SK-N-MC (cell line): ENCODE data around the gene PGBD1.

Experiments
- DNase-seq: peaks from one replicate; pipeline ENCODE4 v3.0.0-alpha.2; 2011; ENCODE audit warnings: low read depth, low spot score
- H3K27ac ChIP-seq: fragments of 200-600 bp; sonication (generic); 2 replicates; pipeline ENCODE4 v1.5.1; 2016; ENCODE audit warnings: mixed run types
- H3K36me3 ChIP-seq: fragments of 200-600 bp; sonication (generic); 2 replicates; pipeline ENCODE4 v1.6.1; 2017; ENCODE audit warnings: antibody characterized with exemption, low read length, mixed read lengths; ENCODE audit not compliant: insufficient read depth
- H3K4me3 ChIP-seq: fragments of 200-600 bp; sonication (generic); 2 replicates; pipeline ENCODE4 v1.5.1; 2016
- H3K9ac ChIP-seq: fragments of 200-600 bp; sonication (generic); 2 replicates; pipeline ENCODE4 v1.8.0; 2017; ENCODE audit warnings: mixed run types, mixed read lengths; ENCODE audit not compliant: insufficient read length
- H3K9me3 ChIP-seq: fragments of 200-600 bp; sonication (generic); 2 replicates; pipeline ENCODE4 v1.6.1; 2017; ENCODE audit warnings: low read depth, mild to moderate bottlenecking, antibody characterized with exemption, low read length, moderate library complexity, mixed read lengths
- EZH2 ChIP-seq: fragments of 200-600 bp; sonication (generic); IDR thresholded peaks from one replicate; pipeline ENCODE4 v1.6.1; 2017; ENCODE audit warnings: antibody characterized with exemption
- FOXP2 ChIP-seq: optimal IDR thresholded peaks from 2 replicates; pipeline ENCODE3; 2011; ENCODE audit warnings: mild to moderate bottlenecking, moderate library complexity; ENCODE audit not compliant: insufficient read depth; ENCODE audit errors: extremely low read length, control extremely low read depth
- POLR2AphosphoS5 ChIP-seq: IDR thresholded peaks from 2 replicates; pipeline ENCODE4 v1.6.1; 2012; ENCODE audit warnings: mild to moderate bottlenecking, low read depth, low read length, borderline replicate concordance

PGBD1 gene

GRCh38 chr6:28335564-28336283 lies 54.4 kb downstream of the PGBD1 start, which contains the start of gene ZSCAN31:
TSS of gene ZSCAN31 (minus strand) at chr6:28336148. CDS start at chr6:28329683, 6,465 bp downstream.
- DNase-seq: peak; percentile 75
- H3K9ac ChIP-seq: peak within 1 kb of the TSS; percentile 95
- peak within 1 kb of the TSS; percentile 88 for H3K4me3 ChIP-seq
- TF ChIP-seq FOXP2 (no peak), POLR2AphosphoS5 (peak; percentile 92), EZH2 (no peak)
- peak within 1 kb of the TSS; percentile 95 for H3K27ac ChIP-seq
- H3K36me3 ChIP-seq: no peaks in the 10 kb centered on the region
- no peaks in the 10 kb centered on the region for H3K9me3 ChIP-seq

GRCh38 chr6:28336284-28337120 lies 55.1 kb downstream of the PGBD1 start:
- Histone ChIP-seq H3K27ac (peak overlapping the region; percentile 95; the same call in 1 of the 2 replicates), H3K4me3 (peak overlapping the region; percentile 88), H3K9me3 (no peaks in the 10 kb centered on the region), H3K36me3 (no peaks in the 10 kb centered on the region), H3K9ac (peak overlapping the region; percentile 95)
- no peak for TF ChIP-seq POLR2AphosphoS5
- TF ChIP-seq FOXP2: no peak
- TF ChIP-seq EZH2: no peak
- no peak for DNase-seq

DNA sequence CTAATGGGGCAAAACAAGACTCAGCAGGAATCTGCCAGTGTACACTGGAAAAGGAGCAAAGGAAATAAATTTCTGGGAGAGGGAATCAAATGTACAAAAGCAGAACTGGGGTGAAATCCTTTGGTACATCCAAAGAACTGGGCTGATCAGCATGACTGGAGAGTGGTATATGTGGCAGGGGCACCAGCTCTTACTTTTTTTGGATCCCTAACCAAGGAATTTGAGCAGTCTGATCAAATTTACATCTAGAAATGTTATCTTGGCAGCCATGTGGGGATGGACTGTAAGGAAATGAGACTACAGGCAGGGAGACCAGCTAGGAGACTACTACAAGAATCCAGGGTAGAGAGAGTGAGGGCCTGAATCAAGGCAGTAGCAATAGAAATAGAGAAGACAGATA lies 55.7 kb downstream of the PGBD1 start:
- no peaks in the 10 kb centered on the region for H3K9me3 ChIP-seq

GRCh38 chr6:28340310-28341095 lies 59.1 kb downstream of the PGBD1 start:
- Histone ChIP-seq H3K27ac (no peak overlapping the region), H3K9me3 (no peaks in the 10 kb centered on the region), H3K36me3 (no peaks in the 10 kb centered on the region), H3K9ac (no peak overlapping the region), H3K4me3 (no peak overlapping the region)
- DNase-seq: no peak
- TF ChIP-seq POLR2AphosphoS5 (no peak), EZH2 (no peak), FOXP2 (no peak)

More for the DNA sequence above, 55.7 kb downstream of the PGBD1 start:
- no peaks in the 10 kb centered on the region for H3K36me3 ChIP-seq
- H3K27ac ChIP-seq: no peak overlapping the region
- no peak overlapping the region for H3K9ac ChIP-seq
- TF ChIP-seq EZH2 (no peak), POLR2AphosphoS5 (no peak), FOXP2 (no peak)
- DNase-seq: no peak
- H3K4me3 ChIP-seq: peak overlapping the region; percentile 88

DNA sequence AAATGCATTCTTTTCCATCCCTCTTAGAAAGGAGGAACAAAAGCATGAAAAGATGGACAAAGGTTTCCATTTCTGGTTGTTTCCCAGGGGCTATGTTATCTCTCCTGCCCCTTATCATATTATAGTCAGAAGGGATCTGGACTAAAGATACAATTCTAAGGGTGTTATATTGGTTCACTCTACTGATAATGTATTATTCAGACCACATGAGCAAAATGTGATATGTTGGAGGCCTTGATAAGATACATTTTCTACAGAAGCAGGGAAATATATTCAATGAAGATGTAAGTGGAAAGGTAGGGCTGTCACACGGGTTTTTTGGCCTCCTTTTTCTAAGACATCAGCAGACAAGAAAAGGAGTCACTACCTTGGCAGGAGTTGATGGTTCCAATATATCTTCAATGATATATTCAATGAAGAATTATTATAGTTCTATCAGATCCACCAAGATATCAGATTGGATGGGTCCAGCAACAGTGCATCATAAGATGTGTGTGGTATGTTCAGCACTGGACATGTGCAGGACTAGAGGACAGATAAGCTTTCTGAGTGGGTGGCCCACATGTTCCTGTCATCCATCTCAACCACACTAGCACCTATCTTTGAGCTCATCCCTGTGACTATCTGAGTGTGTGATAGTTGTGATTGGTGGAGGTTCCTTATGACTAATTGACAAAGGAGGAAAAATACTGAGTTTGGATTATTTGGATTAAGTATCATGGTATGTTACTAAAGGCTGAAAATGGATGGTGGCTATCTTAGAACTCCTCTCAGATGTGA lies 62.7 kb downstream of the PGBD1 start:
- H3K4me3 ChIP-seq: no peak overlapping the region
- no peaks in the 10 kb centered on the region for H3K36me3 ChIP-seq
- H3K9me3 ChIP-seq: no peaks in the 10 kb centered on the region
- DNase-seq: no peak
- no peak overlapping the region for H3K9ac ChIP-seq
- no peak overlapping the region for H3K27ac ChIP-seq
- TF ChIP-seq EZH2 (no peak), FOXP2 (no peak), POLR2AphosphoS5 (no peak)

- DNase-seq: no peak
- Histone ChIP-seq H3K9ac (no peak overlapping the region), H3K36me3 (no peaks in the 10 kb centered on the region), H3K9me3 (no peaks in the 10 kb centered on the region), H3K4me3 (no peak overlapping the region), H3K27ac (no peak overlapping the region)
- TF ChIP-seq POLR2AphosphoS5: no peak
- no peak for TF ChIP-seq FOXP2
- no peak for TF ChIP-seq EZH2
These were observed 63.8 kb downstream of the PGBD1 start for GRCh38 chr6:28345201-28345600.

- no peak for TF ChIP-seq FOXP2
- no peak for TF ChIP-seq EZH2
- no peak for TF ChIP-seq POLR2AphosphoS5
- DNase-seq: no peak
- no peaks in the 10 kb centered on the region for H3K36me3 ChIP-seq
- no peak overlapping the region for H3K9ac ChIP-seq
- H3K4me3 ChIP-seq: no peak overlapping the region
- no peaks in the 10 kb centered on the region for H3K9me3 ChIP-seq
- no peak overlapping the region for H3K27ac ChIP-seq
These were observed 65.7 kb downstream of the PGBD1 start for GRCh38 chr6:28347119-28347518.
